Cardiac muscle cell (in vitro differentiated cells and primary cell): ENCODE results near the gene NBL1. TPM values are rescaled to one million over a fixed set of nuclear protein-coding genes. Genes with fewer than 3 reads are reported as not detected.

Experiments
- DNase-seq, 2 donors: peaks; one replicate each; pipeline versions ENCODE4 v3.0.0 to v3.0.0-alpha.2; 2010 to 2017; ENCODE audit warnings: low read depth in 1 of 2, low spot score in 1 of 2
- H3K27ac ChIP-seq: fragments of 200-600 bp; sonication (generic); 2 replicates; pipeline ENCODE4 v1.5.1; 2016
- H3K27me3 ChIP-seq: fragments of 200-600 bp; sonication (generic); 2 replicates; pipeline ENCODE4 v1.6.0; 2016; ENCODE audit warnings: control low read depth
- H3K36me3 ChIP-seq: fragments of 200-600 bp; sonication (generic); 2 replicates; pipeline ENCODE4 v1.5.1; 2016; ENCODE audit warnings: control low read depth
- H3K4me1 ChIP-seq: fragments of 200-600 bp; sonication (generic); 2 replicates; pipeline ENCODE4 v1.8.1; 2017; ENCODE audit warnings: low read depth, mild to moderate bottlenecking, mixed run types
- H3K4me3 ChIP-seq: fragments of 200-600 bp; sonication (generic); 2 replicates; pipeline ENCODE4 v1.5.1; 2016; ENCODE audit warnings: mild to moderate bottlenecking
- H3K9me3 ChIP-seq: fragments of 200-600 bp; sonication (generic); 2 replicates; pipeline ENCODE4 v1.5.1; 2017; ENCODE audit warnings: low read depth, mild to moderate bottlenecking, control low read depth
- polyA plus RNA-seq: library from polyadenylated mRNA; unstranded; fragments of >200 nt; fragmentation: Nextera tagmentation; extraction: Ambion mirVana; gene quantifications from 2 replicates; pipeline ENCODE4 v1.2.1, GENCODE V29; 2016
- total RNA-seq: library from RNA; depleted of rRNA; stranded (reverse); fragments of >200 nt; gene quantifications from 2 replicates; pipeline ENCODE4 v1.2.3, GENCODE V29; 2016
- TF ChIP-seq, protein P1 (sequence below): IDR thresholded peaks from 2 replicates; pipeline ENCODE4 v1.5.1; 2012; ENCODE audit warnings: low read depth, mild to moderate bottlenecking, low read length

NBL1 gene
- total and polyA plus RNA-seq, 2 experiments from 2014 or later: 1.4 to 1.9 TPM

DNA sequence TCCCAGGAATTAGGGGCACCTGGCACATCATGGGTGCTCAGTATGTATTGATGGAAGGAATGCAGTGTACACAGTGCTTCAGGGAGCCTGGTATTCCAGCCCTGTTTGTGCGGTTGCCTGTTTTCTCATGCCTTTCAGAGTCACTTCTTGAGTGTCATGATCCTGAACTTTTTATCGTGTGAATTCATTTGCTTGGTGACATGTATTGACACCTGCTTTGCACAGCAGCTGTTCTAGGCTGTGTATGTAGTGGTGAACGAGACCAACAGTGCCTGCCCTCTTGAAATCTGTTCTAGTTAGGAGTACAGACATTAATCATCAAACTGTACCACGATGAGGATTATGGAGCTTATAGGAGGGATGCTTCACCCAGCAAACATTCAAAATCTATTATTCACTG is 26.7 kb downstream of the NBL1 start:
- Histone ChIP-seq H3K4me1 (no peaks in the 10 kb centered on the region), H3K4me3 (no peak overlapping the region), H3K9me3 (no peaks in the 10 kb centered on the region), H3K36me3 (no peaks in the 10 kb centered on the region), H3K27ac (no peak overlapping the region), H3K27me3 (peaks cover 66% of the 10 kb centered on the region)
- no peak for DNase-seq
- TF ChIP-seq, protein P1, sequence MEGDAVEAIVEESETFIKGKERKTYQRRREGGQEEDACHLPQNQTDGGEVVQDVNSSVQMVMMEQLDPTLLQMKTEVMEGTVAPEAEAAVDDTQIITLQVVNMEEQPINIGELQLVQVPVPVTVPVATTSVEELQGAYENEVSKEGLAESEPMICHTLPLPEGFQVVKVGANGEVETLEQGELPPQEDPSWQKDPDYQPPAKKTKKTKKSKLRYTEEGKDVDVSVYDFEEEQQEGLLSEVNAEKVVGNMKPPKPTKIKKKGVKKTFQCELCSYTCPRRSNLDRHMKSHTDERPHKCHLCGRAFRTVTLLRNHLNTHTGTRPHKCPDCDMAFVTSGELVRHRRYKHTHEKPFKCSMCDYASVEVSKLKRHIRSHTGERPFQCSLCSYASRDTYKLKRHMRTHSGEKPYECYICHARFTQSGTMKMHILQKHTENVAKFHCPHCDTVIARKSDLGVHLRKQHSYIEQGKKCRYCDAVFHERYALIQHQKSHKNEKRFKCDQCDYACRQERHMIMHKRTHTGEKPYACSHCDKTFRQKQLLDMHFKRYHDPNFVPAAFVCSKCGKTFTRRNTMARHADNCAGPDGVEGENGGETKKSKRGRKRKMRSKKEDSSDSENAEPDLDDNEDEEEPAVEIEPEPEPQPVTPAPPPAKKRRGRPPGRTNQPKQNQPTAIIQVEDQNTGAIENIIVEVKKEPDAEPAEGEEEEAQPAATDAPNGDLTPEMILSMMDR: no peak

DNA sequence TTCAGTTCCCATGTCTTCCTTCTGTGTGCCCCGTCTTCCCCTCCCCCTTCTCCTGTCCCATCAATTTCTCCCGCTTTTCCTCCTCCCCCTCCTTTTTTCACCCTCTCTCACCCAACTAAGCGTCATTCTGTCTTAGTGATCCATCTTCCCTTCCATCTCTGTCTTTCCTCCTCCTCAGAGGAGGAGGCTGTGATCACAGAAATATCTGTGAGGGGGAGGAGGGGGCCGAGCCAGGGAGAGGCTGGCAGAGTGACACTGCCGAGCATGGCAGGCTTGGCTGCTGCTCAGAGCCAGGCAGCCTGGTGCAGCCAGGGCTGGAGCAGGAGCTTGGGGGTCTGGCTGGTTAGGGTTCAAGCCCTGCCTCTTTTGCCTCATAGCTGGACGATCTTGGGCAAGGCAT is 28.1 kb downstream of the NBL1 start:
- TF ChIP-seq, protein P1: no peak
- no peaks in the 10 kb centered on the region for H3K36me3 ChIP-seq
- no peaks in the 10 kb centered on the region for H3K9me3 ChIP-seq
- no peaks in the 10 kb centered on the region for H3K4me1 ChIP-seq
- no peak overlapping the region for H3K4me3 ChIP-seq
- peaks cover 55% of the 10 kb centered on the region for H3K27me3 ChIP-seq
- no peak for DNase-seq
- no peak overlapping the region for H3K27ac ChIP-seq

DNA sequence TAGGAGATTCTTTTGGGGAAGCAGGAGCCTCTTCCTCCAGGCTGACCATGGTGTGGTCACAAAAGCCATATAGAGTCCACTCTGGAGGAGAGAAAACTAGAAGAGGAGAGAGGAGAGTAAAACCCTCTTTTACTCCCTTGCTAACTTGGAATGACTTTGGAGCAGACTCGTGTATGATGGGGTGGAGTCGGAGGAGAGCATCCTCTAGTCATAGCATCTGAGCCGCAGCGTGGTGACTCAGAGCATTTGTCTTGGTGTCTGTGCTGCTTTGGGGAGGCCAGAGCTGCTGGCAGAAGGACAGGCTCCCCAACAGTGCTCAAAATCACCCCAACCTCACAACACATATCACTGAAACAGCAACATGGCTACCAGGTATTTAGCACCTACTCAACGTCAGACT is 31.7 kb downstream of the NBL1 start:
- H3K36me3 ChIP-seq: no peaks in the 10 kb centered on the region
- peaks cover 19% of the 10 kb centered on the region for H3K27me3 ChIP-seq
- no peak overlapping the region for H3K27ac ChIP-seq
- no peak overlapping the region for H3K4me3 ChIP-seq
- H3K9me3 ChIP-seq: no peaks in the 10 kb centered on the region
- DNase-seq: no peak
- TF ChIP-seq, protein P1: no peak
- H3K4me1 ChIP-seq: no peaks in the 10 kb centered on the region

DNA sequence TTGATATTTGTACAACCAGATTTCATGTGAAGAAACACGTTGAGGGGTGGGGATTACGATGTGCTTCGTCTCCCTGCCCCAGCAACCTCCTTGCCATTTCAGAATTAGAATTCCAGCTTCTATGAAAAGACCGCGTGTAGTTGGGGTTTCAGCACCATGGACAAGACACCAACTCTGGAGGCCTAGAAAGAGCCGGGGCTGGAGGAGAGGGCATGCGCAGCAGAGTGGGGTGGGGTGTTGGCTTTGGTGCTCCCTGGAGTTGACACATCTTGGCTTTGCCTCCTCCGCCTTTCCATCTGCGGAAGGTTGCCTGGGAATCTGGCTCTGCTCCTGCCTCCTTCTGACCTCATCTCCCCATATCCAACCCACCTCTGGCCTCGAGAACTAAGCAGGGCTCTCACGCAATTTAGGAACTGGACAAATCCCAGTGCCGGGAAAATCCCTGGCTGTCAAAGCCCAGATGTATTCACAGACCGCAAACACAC is 32.4 kb downstream of the NBL1 start:
- TF ChIP-seq, protein P1: no peak
- H3K36me3 ChIP-seq: no peaks in the 10 kb centered on the region
- H3K4me3 ChIP-seq: no peak overlapping the region
- H3K4me1 ChIP-seq: no peaks in the 10 kb centered on the region
- no peak overlapping the region for H3K27ac ChIP-seq
- H3K27me3 ChIP-seq: peaks cover 14% of the 10 kb centered on the region
- no peaks in the 10 kb centered on the region for H3K9me3 ChIP-seq
- DNase-seq: peak; percentile 85 to 88

DNA sequence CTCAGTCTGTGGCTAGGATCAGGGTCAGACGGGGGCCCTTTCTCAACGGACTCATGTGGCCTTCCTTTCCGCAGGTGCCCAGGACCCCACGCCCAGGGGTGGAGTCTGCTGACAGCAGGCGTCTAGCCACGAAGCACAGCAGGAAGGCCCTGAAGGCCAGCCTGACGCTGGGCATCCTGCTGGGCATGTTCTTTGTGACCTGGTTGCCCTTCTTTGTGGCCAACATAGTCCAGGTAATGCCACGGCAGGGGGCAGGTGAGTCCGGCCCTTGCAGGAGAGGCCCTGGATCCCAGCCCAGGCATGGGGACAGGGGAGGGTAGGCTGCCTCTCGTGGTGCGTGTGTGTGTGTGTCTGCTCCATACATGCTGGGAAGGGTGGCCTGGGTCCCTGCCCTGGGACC is 34.4 kb downstream of the NBL1 start:
- H3K9me3 ChIP-seq: no peaks in the 10 kb centered on the region
- no peaks in the 10 kb centered on the region for H3K36me3 ChIP-seq
- H3K4me1 ChIP-seq: no peaks in the 10 kb centered on the region
- TF ChIP-seq, protein P1: no peak
- no peak overlapping the region for H3K4me3 ChIP-seq
- H3K27me3 ChIP-seq: peaks cover 3% of the 10 kb centered on the region
- no peak overlapping the region for H3K27ac ChIP-seq
- DNase-seq: no peak
